ENCODE results near the gene SBF2.

The SBF2 gene

DNA sequence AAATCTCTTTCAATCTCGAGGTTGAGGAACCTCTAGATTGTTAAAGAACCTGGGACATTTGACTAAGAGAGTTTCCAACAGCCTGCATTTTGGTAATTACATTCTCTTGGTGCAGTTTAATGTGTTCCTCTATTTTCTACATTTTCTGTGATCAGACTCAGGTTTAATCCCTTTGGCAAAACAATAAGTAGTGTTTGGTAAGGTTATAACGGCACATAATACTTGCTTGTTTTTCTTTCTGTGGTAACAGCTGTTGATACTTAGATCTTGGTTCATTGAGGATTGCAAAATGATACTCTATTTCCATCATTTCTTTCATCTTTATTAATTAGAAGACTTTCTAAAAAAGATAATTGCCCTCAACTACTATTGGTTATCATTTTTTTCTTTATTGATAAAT lies 271.3 kb downstream of the SBF2 start:
- TF ChIP-seq CTCF (conservative IDR thresholded peaks at IDR 0.05; ENCODE audit: low read depth, low read length): no peak
- DNase-seq (ENCODE audit: low read depth): no peak
- H3K4me3 ChIP-seq (ENCODE audit: low read length): no peak overlapping the region

DNA sequence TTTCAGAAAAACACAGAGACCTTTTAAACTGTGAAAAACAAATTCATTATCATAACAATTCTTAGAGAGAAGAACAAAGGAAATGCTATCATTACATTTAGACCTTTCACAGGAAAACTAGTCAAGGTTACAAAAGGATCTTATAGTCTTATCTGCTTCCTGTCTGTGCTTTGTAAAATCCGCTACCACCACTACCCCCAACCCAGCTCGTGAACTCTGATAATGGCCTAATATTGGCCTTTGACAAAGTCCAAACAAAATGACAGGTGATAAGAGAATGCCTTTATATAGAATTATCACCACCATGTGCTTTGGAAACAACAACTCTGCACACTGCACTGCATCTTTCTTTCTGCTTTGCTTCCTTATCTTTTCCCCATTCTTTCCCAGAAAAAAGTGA lies 272.5 kb downstream of the SBF2 start:
- no peak for DNase-seq (ENCODE audit: low read depth)
- no peak for TF ChIP-seq CTCF (conservative IDR thresholded peaks at IDR 0.05; ENCODE audit: low read depth, low read length)
- H3K4me3 ChIP-seq (ENCODE audit: low read length): no peak overlapping the region

DNA sequence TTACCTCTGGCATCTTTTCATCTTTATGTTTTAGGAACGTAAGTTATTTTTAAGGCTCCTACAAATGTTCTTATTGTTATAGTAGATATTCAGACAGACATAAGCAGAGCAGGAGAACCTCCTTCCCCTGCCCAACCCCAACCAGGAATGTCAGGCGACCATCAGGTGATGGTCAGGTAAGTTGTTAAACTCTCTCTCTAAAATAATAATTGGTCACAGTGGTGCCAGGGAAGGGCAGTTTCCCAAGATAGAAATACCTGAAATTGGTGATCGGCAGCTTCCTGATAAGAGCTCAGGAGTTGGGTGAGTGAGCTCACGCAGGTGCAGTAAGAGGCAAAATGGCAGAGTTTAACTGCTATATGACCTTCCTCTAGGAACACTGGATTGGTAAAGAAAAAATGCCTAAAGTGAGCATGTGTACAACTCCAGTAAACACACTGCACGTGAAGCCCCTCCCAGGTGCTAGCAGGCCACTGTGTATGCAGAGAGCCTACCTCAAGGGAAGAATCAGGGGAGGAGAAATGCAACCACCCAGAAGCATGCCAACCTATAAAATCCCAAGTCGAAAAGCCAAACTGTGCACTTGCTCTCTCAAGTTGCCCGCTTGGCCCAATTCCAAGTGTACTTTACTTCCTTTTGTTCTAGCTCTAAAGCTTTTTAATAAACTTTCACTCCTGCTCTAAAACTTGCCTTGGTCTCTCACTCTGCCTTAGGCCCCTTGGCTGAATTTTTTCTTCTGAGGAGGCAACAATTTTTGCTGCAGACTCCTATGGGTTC lies 273.9 kb downstream of the SBF2 start:
- no peak overlapping the region for H3K4me3 ChIP-seq (ENCODE audit: low read length)

DNA sequence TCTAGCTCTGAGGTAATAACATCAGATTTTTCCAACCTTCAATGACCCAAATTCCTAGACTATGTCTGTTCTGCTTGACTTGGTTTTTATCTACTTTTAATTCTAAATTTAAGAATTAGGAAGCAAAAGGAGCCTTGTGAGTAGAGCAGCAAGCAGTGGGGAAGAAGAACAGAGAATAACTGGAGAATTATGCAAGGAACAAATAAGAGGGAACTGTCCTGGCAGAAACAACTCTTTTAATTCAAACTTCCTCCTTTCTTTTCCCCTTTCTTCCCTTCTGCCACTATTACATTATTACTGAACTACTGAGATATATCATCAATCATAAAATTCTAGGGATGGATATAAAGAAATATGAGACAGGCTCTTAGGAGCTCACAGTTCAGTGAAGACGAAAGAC lies 276.1 kb downstream of the SBF2 start:
- H3K4me3 ChIP-seq (ENCODE audit: low read length): no peak overlapping the region
- no peak for TF ChIP-seq CTCF (conservative IDR thresholded peaks at IDR 0.05; ENCODE audit: low read depth, low read length)
- no peak for DNase-seq (ENCODE audit: low read depth)

More for the DNA sequence above, 273.9 kb downstream of the SBF2 start:
- no peak for DNase-seq (ENCODE audit: low read depth)
- no peak for TF ChIP-seq CTCF (conservative IDR thresholded peaks at IDR 0.05; ENCODE audit: low read depth, low read length)

GRCh38 chr11:10017050-10017449 lies 277.0 kb downstream of the SBF2 start:
- H3K4me3 ChIP-seq (ENCODE audit: low read length): no peak overlapping the region
- DNase-seq (ENCODE audit: low read depth): no peak
- TF ChIP-seq CTCF (conservative IDR thresholded peaks at IDR 0.05; ENCODE audit: low read depth, low read length): no peak

DNA sequence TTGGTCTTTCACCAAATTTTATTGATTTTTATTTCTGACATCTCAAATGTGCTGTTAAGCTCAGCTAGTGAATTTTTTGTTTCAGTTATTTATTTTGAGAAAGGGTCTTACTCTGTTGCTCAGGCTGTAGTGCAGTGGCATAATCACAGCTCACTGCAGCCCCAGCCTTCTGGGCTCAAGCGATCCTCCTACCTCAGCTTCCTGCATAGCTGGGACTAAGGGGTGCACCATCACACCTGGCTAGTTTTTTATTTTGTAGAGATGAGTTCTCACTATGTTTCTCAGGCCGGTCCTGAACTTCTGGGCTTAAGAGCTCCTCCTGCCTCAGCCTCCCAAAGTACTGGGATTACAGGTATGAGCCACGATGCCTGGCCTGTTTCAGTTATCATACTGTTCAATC lies 282.0 kb downstream of the SBF2 start:
- no peak for TF ChIP-seq CTCF (conservative IDR thresholded peaks at IDR 0.05; ENCODE audit: low read depth, low read length)
- no peak for DNase-seq (ENCODE audit: low read depth)
- H3K4me3 ChIP-seq (ENCODE audit: low read length): no peak overlapping the region

- no peak for TF ChIP-seq CTCF (conservative IDR thresholded peaks at IDR 0.05; ENCODE audit: low read depth, low read length)
- no peak overlapping the region for H3K4me3 ChIP-seq (ENCODE audit: low read length)
- DNase-seq (ENCODE audit: low read depth): no peak
Observed at GRCh38 chr11:10005955-10006525, 288.0 kb downstream of the SBF2 start.
